Measurements from ENCODE around the gene WDR82.

WDR82 gene

DNA sequence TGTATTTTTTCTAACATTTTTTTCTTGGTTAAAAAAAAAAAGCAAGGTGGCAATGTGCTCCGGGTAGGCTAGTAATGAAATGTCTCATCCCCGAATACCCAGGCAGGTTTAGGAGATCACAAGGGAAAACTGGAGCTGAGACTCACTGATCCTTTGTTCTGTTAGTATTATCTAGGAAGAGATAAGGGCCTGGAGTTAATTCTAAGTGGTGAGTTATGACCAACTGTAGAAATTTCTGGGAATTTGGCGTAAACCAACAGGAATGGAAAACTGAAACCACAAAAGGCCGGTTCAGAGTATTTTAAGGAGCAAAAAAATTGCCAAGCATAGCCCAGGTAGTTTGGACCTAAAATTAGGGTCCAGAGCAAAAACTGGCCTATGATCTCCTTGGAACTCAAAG lies 20.5 kb downstream of the WDR82 start:
- no peak for DNase-seq (ENCODE audit: low read depth in 2 of 2)

DNA sequence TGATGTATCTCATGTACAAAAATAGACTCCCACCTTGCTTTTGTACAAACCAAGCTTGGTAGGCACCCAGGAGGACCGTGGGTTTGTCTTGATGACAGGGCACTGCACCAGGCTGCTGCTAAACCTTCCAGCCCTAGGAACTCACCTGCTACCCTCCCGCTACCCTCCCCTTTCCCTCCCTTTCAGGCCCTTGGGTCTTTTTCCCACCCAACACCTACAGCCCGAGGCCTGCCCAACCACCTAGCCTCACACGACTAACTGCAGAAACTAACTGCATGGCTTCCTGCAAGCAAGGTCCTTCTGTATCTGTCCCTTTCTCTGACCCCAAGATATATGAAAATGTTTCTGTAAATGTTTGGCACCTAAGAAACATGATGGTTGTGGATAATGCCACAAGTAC lies 21.8 kb downstream of the WDR82 start:
- DNase-seq (ENCODE audit: low read depth in 2 of 2) = no peak

GRCh38 chr3:52256159-52256558 lies 22.3 kb downstream of the WDR82 start:
- no peak for DNase-seq (ENCODE audit: low read depth in 2 of 2)

GRCh38 chr3:52254608-52255007 lies 23.8 kb downstream of the WDR82 start:
- DNase-seq (ENCODE audit: low read depth in 2 of 2) = no peak

DNA sequence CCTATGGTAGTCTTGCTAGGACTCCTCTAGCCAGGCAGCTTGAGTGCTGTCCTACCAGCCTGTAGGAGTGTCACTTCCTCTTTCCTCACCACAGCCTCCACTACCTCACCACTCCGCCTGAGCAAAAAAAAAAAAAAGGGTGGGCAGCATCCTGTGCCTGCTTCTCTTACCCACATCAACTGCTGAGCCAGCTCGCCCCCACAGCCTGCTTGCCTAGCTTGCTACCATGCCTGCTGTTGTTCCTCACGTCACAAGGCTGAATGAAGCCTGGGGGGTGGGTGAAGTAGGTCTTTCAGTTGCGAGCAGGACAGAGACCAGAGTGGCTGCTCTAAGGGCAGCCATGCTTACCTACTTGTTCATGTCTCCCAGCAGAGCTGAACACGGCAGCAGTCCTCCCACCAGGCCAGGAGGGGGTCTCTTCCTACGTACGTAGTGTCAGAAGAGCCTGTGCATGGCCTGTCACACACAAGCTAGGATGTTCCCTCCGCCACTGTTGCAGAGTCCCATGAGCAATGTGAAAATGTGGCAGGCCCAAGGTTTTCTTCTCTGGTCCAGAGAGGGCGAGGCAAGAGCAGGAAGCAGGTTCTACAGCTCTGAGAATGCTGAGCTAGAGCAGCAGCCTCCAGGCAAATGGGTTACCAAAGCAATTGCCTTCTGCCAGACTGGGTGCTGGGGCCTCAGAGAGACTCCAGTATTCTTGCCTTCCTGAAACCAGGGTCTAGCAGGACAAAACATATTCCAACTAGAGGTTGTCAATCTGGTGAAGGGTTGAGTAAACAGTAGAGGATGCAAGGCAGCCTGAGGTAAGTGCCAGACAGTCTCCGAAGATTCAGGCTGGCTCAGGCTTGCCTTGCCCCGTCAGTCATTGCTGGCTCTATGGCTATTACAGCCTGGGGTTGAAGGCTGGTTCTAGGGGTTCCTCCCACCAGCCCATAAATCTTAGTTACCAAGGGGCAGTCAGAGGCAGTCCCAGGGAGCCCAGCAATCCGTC lies 24.8 kb downstream of the WDR82 start:
- DNase-seq (ENCODE audit: low read depth in 2 of 2) = no peak

DNA sequence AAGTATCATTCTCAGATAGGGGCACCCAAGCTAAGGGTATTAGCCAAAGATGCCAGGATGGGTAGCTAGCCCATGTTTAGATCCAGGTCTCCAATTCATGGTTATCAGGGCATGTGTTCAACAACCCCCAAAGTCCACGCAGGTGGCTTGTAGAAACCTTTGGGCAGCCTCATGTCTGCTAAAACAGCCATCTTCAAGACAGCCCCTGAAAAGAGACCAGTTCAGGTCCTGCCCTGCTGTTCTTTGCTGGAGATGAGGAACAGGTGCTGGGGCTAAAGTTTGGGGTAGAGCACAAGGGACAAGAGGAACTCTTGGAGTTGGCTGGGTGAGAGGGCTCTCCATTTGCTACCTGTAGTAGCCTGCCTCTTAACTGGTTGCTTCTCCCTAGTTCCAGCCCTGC lies 28.3 kb downstream of the WDR82 start:
- no peak for DNase-seq (ENCODE audit: low read depth in 2 of 2)

GRCh38 chr3:52249683-52250082 lies 28.8 kb downstream of the WDR82 start:
- no peak for DNase-seq (ENCODE audit: low read depth in 2 of 2)

DNA sequence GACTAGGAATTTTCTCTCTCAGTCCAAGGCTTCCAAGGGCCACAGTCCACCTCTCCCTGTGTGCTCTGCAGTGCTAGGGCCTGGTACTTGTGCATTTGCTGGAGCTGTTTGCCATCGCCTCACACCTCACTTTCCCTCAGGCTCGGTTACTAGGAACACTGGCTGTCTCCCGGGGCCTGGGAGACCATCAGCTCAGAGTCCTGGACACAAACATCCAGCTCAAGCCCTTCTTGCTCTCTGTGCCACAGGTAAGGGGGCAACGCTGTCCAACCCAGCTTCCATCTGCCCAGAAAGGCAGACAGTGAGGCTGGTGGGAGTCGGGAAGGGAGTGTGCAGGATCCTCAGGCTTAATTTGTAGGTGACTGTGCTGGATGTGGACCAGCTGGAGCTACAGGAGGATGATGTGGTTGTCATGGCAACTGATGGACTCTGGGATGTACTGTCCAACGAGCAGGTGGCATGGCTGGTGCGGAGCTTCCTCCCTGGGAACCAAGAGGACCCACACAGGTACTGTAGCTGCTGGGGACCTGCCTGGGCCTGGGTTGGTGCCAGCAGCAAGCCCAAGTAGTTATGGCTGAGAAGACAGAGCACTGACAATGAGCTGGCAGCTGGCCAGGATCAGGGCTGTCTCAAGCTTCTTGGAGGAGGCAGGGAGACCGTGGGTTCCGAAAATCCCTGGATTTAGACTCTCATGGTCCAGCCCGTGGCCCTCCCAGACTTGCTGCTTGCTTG lies 29.5 kb downstream of the WDR82 start:
- DNase-seq (ENCODE audit: low read depth in 2 of 2) = no peak

- no peak for DNase-seq (ENCODE audit: low read depth in 2 of 2)
Measured at GRCh38 chr3:52248165-52248541, 30.3 kb downstream of the WDR82 start.

DNA sequence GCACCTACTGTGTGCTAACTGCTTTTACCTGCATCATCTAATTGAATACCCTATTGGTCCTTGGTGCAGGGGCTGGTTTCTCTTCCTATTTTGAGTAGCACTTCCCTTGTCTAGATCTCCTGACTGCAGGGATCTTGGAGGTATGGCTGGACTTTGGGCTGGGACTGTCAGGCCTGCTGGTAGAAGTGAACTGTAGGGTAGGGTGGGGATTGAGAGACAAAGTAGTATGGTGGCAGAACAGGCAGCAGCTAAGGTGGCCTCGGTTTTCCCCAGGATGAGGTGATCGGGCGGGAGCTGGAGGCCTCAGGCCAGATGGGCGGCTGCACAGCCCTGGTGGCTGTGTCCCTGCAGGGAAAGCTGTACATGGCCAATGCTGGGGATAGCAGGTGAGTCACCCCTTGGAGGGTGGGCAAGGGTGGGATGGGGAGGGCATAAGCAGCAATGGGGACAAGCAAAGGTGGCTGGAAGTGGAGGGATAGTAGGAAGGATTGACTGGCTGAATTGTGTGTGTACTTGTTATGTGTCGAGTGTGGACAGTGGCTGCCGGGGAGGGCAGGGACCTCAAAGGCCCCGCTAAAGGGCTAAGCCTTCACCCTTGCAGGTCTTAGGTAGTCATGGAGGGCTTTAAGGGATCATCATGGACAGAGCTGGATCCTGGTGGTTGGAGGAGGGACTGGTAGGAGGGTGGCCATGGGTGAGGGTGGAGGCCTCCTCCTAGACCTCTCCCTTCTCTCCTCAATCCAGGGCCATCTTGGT lies 30.9 kb downstream of the WDR82 start:
- no peak for DNase-seq (ENCODE audit: low read depth in 2 of 2)

DNA sequence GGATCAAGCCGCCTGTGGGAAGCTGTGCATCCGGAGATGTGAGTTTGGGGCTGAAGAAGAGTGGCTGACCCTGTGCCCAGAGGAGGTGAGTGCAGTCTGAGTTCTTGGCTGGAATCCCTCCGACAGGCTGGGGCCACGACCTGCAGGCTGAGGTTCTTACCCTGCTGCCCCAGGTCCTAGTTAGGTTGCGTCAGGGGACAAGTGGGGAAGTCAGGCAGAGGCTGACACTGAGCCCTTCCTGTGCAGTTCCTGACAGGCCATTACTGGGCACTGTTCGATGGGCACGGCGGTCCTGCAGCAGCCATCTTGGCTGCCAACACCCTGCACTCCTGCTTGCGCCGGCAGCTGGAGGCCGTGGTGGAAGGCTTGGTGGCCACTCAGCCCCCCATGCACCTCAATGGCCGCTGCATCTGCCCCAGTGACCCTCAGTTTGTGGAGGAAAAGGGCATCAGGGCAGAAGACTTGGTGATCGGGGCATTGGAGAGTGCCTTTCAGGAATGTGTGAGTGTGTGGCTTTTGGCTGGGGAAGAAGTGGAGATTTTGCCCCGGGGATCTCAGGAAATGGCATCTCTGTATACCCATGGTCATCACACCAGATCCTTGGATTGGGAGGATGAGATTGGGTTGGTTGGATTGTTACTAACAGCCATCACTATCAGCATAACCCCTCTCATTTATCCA lies 31.6 kb downstream of the WDR82 start:
- no peak for DNase-seq (ENCODE audit: low read depth in 2 of 2)

- DNase-seq (ENCODE audit: low read depth in 2 of 2) = no peak
Measured at GRCh38 chr3:52246264-52246620, 32.2 kb downstream of the WDR82 start.

GRCh38 chr3:52245322-52246263 lies 32.9 kb downstream of the WDR82 start, which contains the start of gene PPM1M:
PPM1M (plus strand) TSS chr3:52245759; CDS start chr3:52245825, 66 bp downstream.
- no peak for DNase-seq (ENCODE audit: low read depth in 2 of 2)

DNA sequence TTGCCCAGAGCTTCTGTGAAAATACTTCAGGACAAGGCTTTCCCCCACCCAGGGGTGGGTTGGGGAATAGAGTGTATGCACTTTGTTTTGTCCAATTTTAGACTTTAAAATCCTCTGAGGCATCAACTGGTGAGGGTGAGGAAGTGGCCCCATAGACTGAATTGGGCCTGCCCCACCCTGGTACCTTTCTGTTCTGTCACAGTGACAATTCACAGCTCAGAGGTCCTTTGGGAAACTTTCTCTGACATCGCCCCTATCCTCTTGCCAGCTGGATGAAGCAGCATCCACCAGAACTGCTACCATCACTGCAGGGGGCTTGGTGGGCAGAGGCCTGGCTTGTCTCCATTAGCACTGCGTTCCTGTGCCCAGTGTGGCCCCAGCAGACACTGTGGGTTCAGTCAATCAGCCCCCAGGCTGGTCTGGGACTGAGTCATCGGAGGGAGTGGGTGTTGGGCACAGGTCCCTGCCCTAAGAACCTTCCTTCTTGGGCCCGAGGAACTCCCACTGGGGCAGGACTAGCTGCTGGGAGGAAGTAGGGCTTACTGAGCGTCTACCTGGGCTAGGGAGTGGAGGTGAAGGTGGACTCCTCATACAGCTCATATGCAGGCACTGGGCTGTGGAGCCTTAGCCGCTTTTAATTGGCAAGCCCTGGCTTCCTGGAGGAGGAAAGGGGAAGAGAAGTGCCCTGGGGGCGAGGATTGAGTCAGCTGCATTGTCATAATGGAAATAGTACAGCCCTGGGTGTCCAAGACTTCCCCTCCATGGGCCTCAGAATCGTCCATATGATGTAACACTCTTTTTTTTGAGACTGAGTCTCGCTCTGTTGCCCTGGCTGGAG lies 34.4 kb downstream of the WDR82 start:
- no peak for DNase-seq (ENCODE audit: low read depth in 2 of 2)

DNA sequence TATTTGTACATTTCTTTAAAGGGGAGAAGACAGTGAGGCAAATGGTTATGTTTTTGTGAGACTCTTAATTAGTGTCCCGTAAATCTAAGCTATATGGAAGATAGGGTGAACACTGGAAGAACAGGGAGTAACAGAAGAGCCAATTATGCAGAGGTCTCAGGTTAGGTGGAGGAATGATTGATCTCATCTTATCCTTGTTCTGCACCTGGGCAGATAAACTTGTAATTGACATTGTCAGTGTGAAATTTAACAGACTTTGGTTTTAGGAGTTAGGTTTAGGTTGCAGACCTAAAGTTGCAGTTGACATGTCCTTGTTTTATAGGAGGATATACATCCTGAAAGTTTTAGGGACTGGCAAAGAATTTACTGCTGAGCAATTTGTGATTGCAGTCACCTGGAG lies 36.4 kb downstream of the WDR82 start:
- DNase-seq (ENCODE audit: low read depth in 2 of 2) = no peak

- no peak for DNase-seq (ENCODE audit: low read depth in 2 of 2)
Measured at GRCh38 chr3:52240886-52241370, 37.5 kb downstream of the WDR82 start.

DNA sequence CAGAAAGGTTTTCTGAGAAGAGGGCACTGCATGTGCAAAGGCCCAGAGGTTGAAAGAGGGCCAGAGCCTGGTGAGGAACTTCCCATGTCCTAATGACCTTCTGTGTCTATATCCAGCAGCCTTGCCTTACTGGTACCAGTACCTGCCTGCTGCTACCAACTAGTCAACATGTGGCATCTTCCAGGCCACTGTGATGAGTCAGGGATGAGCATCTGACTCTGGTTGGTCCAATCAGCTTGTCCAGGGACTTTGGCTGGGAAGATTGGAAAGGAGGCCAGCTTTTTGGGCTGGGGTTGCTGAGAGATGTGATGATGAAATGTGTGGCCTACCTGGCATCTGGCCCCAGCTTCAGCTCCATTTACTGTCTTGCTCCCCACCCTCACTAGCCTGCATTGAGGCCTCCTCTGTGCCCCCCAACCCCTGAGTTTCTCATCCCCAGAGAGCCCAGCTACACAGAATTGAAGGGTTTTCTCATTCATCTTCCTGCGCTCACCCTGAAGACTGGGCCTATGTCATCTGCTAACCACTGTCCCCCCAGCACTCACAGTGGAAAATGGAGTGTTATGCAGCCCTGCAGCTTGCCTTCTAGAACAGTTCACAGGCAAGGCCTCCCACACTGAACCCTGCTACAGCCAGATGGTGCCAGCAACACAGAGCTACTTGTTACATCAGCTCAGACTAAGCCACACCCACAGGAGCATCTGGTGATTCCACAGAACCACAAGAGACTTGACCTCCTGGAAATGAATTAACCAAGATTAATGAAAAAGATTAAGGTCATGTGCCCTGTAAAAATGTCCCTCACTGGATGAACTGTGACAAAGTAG lies 38.2 kb downstream of the WDR82 start:
- peak; percentile 76 for DNase-seq (ENCODE audit: low read depth in 2 of 2)

Data from fibroblast of skin of left biceps (primary cell).